ENCODE results near the gene VAC14.
A peak's percentile ranks its signal among the peaks of the same experiment; 100 is the strongest.

The VAC14 gene

DNA sequence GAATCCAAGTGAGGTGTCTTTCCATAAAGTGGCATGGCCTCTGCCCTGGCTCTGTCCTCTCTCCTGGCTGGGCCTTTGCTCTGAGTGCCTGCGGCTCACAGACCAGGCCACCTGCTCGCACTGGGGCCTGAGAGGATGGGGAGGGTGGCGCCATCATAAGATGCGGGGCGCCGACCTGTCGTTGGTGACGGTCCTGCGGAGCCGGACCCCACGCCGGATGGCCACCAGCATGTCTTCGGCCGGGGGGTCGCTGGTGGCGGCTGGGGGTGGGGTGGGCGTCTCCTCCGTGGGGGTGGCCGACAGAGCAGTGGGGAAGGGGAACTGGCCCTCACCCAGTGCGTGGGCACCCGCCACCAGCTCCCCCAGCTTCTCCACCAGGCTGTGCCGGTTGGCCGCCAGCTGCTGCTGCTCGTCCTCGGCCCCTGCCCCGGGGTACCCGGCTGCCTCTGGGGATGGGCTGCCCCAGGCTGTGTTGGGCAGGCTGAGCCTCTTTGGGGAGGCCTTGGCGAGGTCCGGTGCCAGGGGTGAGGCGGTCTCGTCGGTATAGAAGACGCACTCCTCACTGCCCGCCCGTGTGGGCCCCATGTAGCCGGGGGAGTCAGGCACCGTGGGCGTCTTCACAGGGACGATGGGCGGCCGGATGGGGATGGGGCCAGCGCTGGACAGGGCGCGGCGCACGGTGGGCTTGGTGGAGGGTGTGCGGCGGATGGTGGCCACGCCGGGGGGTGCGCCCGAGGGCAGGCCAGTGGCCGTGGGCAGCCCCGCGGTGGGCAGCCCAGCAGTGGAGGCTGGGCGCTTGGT lies 137.2 kb downstream of the VAC14 start:
- no peak for DNase-seq (ENCODE audit: low read depth, low spot score)

DNA sequence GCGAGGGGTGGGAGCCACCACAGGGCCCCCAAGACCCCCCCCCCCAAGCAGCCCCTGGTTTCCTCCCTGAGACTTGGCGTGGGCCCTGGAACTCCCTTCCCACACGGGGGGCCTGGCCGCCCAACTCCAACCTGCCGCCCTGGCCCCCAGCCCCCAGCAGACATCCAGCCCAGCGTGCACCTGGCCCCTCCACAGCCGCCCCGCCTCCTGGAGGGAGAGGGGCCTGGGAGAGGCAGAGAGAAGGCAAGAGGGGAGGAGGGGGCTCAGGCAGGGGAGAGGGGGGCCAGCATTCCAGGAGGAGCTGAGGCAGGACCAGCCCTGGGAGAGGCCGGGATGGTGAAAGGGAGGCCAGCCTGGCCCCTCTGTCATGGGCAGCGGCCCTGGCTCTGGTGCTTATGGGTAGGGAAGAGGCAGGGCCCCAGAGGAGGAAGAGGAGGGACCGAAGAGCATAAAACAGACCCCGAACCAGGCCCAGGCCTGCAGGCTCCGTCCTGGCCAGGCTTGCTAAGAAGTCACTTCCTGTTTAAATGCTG lies 137.9 kb downstream of the VAC14 start:
- no peak for DNase-seq (ENCODE audit: low read depth, low spot score)

GRCh38 chr16:70661918-70662641 lies 138.9 kb downstream of the VAC14 start:
- DNase-seq (ENCODE audit: low read depth, low spot score), result no peak

- DNase-seq (ENCODE audit: low read depth, low spot score), result no peak
Observed at GRCh38 chr16:70661534-70661917, 139.4 kb downstream of the VAC14 start.

GRCh38 chr16:70660672-70661350 lies 140.1 kb downstream of the VAC14 start:
- no peak for DNase-seq (ENCODE audit: low read depth, low spot score)

GRCh38 chr16:70659953-70660671 lies 140.8 kb downstream of the VAC14 start:
- no peak for DNase-seq (ENCODE audit: low read depth, low spot score)

DNA sequence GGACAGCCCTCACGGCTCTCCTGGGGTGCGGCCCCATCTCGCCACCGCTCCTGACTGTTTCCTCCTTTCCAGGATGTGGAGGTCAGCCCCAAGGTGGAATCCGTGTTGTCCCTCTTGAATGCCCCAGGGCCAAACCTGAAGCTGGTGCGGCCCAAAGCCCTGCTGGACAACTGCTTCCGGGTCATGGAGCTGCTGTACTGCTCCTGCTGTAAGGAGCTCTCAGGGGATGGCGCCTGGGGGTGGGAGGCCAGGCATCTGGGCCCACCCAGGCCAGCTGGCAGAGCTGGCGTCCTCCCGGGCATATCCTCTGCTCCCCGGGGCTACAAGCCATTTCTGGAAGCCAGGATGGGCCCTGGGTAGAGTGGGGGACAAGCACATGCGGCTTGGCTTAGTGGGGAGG lies 141.4 kb downstream of the VAC14 start:
- DNase-seq (ENCODE audit: low read depth, low spot score), result no peak

GRCh38 chr16:70658921-70659320 lies 142.0 kb downstream of the VAC14 start:
- DNase-seq (ENCODE audit: low read depth, low spot score), result no peak

- DNase-seq (ENCODE audit: low read depth, low spot score), result no peak
Observed at GRCh38 chr16:70657956-70658355, 143.0 kb downstream of the VAC14 start.

- DNase-seq (ENCODE audit: low read depth, low spot score), result no peak
Observed at GRCh38 chr16:70656712-70657263, 144.2 kb downstream of the VAC14 start.

GRCh38 chr16:70656065-70656711 lies 144.8 kb downstream of the VAC14 start:
- DNase-seq (ENCODE audit: low read depth, low spot score), result no peak

DNA sequence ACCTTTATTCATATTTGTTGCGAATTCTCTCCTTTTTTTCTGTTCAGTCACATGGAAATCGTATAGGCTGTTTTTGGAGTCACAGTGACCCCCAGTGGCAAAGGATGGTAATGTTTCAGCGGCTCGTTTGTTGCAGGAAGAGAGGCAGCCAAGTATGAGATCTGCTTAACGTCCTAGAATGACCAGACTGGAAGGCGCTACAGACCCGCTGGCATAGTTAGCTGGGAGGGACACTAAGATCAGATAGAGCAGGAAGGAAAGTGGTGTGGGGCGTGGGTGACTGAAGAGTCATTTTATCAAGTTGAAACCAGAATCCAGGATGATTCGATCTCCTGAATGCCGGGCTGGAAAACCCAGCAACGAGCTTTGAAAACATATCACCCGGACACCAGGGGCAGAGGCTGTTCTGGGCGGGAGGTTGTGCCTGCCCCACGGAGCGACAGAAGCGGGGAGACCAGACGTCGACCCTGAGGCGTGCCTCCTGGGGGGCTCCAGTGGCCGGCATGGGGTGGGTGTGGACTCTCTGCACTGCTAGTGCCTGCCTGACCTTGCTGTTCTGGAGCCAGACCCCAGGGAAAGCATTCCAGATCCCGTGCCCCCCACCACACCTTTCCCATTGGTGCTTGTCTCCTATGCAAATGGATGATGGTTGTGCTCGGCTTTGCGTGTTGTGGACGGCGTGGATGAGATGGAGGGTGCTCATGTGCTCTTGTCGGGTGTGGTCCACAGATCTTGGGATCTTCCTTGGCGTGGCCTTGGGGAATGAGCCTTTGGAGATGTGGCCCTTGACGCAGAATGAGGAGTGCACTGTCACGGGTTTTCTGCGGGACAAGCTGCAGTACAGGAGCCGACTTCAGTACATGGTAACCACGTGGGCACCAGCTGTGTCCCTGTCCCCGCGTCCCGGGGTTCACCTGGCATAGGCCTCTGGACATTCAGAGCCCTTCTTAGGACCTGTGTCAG lies 146.9 kb downstream of the VAC14 start:
- DNase-seq (ENCODE audit: low read depth, low spot score), result peak; percentile 95

DNA sequence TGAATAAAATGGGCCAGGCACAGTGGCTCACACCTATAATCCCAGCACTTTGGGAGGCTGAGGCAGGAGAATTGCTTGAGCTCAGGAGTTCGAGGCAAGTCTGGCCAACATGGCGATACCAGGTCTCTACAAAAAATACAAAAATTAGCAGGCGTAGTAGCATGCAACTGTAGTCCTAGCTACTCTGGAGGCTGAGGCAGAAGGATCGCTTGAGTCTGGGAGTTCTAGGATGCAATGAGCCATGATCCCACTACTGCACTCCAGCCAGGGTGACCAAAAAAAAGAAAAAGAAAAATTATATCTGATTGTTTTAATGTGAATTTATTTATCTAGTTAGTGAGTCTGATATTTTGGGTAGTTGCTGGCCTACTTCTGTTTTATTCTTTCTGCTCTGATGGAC lies 147.6 kb downstream of the VAC14 start:
- no peak for DNase-seq (ENCODE audit: low read depth, low spot score)

DNA sequence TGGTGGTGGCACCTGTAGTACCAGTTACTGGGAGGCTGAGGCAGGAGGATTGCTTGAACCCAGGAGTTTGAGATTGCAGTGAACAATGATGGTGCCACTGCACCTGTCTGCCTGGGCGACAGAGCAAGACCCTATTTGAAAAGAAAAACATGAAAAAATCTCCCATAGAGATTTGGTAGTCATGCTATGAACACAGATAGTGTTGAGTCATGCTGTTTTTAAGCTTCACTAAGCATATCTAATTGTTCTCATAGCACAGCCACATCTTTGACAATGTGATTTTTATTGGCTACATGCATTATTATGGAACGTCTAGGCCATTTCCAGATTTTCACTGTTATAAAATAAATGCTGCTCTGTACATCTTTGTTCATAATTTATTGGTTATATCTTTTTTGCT lies 148.6 kb downstream of the VAC14 start:
- no peak for DNase-seq (ENCODE audit: low read depth, low spot score)

- no peak for DNase-seq (ENCODE audit: low read depth, low spot score)
Observed at GRCh38 chr16:70651524-70651923, 149.4 kb downstream of the VAC14 start.

DNA sequence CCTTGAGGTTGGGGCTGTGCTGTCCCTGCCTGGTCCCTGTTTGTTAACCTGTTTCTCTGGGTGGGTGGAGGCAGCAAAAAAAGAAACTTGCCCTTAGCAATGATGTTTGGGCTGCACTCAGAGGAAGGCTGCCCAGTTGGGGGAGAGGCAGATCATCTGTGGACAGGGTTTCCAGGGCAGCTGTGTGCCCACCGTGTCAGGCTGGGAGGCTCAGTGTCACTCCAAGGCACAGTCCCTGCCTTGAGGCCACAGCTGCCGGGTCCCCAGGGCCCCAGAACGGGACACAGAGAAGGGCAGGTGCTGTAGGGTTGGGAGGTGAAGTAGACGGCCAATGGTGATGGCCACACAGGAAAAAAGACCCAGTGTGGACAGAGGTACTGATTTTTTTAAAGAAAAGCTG lies 150.7 kb downstream of the VAC14 start:
- DNase-seq (ENCODE audit: low read depth, low spot score), result no peak

GRCh38 chr16:70649300-70649699 lies 151.7 kb downstream of the VAC14 start:
- DNase-seq (ENCODE audit: low read depth, low spot score), result no peak

GRCh38 chr16:70648606-70649005 lies 152.4 kb downstream of the VAC14 start:
- DNase-seq (ENCODE audit: low read depth, low spot score), result no peak

- DNase-seq (ENCODE audit: low read depth, low spot score), result no peak
Observed at GRCh38 chr16:70647441-70648359, 153.3 kb downstream of the VAC14 start.
